Epidermal melanocyte (primary cell): ENCODE measurements around the gene USP28.
"Not testable (repeated sequence)": the region's sequence is repeated elsewhere in the genome, so short reads cannot be mapped to it uniquely, and the experiment has no call there.

Experiments
- DNase-seq: peaks from one replicate; pipeline ENCODE4 v3.0.0; 2011; ENCODE audit warnings: low spot score; ENCODE audit not compliant: insufficient read length

The USP28 gene, protein sequence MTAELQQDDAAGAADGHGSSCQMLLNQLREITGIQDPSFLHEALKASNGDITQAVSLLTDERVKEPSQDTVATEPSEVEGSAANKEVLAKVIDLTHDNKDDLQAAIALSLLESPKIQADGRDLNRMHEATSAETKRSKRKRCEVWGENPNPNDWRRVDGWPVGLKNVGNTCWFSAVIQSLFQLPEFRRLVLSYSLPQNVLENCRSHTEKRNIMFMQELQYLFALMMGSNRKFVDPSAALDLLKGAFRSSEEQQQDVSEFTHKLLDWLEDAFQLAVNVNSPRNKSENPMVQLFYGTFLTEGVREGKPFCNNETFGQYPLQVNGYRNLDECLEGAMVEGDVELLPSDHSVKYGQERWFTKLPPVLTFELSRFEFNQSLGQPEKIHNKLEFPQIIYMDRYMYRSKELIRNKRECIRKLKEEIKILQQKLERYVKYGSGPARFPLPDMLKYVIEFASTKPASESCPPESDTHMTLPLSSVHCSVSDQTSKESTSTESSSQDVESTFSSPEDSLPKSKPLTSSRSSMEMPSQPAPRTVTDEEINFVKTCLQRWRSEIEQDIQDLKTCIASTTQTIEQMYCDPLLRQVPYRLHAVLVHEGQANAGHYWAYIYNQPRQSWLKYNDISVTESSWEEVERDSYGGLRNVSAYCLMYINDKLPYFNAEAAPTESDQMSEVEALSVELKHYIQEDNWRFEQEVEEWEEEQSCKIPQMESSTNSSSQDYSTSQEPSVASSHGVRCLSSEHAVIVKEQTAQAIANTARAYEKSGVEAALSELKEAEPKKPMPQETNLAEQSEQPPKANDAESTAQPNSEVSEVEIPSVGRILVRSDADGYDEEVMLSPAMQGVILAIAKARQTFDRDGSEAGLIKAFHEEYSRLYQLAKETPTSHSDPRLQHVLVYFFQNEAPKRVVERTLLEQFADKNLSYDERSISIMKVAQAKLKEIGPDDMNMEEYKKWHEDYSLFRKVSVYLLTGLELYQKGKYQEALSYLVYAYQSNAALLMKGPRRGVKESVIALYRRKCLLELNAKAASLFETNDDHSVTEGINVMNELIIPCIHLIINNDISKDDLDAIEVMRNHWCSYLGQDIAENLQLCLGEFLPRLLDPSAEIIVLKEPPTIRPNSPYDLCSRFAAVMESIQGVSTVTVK

DNA sequence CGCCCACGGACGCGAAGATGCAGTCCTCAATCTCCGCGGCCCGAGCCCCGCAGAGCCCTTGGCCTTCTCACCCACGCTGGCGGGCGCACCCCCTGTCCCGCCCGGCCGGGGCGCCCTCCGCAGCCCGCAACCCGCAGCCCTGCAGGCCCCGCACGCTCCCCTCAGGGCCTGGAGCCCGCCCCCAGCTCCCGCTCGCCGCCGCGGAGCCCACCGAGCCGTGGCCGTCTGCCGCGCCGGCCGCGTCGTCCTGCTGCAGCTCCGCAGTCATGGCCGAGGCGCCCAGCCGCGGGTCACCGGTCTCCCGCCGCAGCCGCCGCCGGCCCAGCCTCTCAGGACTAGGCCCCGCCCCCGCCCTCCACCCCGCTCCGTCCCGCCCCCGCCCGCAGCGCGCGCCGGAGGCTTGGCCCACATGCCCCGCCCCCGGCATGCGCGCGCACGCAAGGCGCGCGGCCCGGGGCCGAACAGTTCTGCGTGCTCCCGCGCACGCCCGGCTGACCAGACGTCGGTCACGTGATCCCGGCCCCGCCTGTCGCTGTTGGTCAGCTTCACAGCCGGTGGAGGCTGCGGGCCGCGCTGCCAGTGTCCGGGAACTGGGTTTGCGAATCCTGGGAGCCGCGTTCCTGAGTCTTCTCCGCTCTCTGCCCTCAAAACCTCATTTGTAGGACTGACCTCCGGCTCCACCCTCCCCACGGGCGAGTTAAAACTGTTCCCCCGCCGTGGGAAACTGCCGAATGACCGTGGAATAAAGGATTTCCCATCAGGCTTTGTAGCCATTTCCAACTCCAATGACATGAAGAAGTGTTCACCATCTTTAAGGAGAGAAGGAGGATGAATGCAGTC, at the start of gene USP28:
Gene USP28, minus strand, starts transcription at position 339 of the 840 bp plus-strand sequence. Its CDS starts 71 bp downstream, at position 268.
- peak; percentile 97 for DNase-seq

DNA sequence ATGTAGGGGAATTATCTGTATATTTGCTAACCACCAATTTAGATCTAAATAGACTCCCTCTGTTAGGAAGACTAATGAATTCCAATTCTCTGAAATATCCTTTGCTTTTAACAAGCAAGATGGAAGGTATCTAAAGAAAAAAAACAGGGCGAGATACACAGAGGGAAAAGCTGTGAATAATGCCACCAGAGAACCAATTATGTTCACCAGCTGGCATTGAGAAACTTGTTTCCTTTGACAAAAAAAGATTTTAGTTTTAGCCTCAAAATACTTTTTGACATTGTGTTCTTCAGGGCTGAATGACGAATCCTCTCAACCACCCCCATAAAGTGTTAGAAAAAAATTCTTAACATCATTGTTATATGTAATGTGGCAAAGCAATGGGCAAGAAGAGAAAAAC, 48.2 kb upstream of the USP28 start:
- no peak for DNase-seq

DNA sequence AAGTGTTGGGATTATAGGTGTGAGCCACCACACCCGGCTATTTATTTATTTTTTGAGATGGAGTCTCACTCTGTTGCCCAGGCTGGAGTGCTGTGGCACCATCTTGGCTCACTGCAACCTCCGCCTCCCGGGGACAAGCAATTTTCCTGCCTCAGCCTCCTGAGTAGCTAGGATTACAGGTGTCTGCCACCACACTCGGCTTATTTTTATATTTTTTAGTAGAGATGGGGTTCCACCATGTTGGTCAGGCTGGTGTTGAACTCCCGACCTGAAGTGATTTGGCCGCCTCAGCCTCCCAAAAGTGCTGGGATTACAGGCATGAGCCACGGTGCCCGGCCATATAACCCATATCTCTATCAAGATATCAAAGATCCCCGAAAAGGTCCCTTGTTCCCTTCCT, 36.1 kb upstream of the USP28 start:
- DNase-seq, result not testable (repeated sequence)

DNA sequence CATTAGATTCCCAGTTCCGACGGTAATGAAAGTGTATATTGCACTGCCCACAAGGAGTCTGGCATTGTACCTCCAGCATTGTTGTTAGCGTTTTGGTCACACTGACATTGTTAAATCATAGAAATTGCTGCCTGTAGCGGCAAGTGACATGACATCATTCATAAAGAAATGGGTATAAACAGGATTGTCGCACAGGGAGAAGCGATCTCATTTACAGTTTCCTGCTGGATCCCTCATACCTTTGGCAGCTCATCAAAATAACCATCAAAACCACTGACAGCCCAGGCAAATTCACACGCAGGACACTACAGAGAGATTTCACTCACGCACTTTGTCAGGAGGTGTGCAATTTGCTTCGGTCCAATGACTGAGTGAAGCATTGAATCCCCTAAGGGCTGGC, 32.7 kb upstream of the USP28 start:
- no peak for DNase-seq

DNA sequence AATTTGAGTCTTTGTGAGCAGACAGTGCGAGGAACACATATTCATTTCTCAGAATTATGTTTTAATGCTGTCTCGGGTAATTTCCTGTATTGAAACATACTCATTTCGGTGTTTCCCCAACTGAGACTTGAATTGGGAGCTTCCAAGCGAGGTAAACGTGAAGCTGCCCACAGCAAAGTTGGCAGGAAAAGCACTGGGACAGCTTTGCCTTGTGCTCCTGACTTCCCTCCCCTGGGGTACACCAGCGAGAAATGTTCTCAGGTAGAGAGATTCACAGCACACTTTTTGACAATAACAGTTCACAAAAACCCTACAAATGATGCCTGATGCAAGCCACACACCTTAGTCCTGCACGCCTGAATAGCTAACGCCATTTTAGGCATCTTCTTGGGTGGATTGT, 32.3 kb upstream of the USP28 start:
- DNase-seq, result no peak

DNA sequence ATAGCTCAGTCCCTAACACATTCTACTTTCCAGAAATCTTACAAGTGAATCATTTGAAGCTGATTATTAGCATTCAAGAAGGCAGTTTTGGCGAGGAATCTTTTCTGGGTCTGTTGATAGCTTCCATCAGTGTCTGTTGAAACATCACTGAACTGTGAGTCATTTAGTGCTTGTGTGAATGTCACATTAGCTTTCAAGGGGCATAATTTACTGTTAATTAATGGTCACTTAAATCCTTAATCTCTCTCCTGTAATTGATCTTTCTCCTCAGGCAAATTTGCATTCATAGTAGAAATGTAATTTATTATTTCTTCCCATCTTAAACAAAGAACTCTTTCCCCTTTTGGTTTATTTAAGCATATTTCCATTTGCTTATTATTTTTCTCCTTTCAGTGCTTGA, 31.8 kb upstream of the USP28 start:
- DNase-seq, result no peak

DNA sequence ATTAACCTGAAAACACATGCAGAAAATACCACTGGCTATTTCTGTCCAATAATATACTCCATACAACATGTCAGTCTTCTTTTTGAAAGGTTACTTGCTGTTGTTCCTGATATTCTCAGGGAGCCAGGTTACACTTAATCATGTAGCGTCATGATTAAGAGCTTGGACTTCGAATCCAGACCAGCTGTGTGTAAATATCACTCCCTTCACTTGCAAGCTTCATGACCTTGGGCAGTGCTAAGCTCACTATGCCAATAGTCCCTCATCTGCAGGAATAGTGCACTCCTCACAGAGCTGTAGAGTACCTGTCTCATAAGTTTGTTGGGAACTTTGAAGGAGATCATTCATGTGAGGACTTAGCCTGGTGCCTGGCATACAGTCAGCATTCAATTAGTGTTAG, 31.1 kb upstream of the USP28 start:
- no peak for DNase-seq

DNA sequence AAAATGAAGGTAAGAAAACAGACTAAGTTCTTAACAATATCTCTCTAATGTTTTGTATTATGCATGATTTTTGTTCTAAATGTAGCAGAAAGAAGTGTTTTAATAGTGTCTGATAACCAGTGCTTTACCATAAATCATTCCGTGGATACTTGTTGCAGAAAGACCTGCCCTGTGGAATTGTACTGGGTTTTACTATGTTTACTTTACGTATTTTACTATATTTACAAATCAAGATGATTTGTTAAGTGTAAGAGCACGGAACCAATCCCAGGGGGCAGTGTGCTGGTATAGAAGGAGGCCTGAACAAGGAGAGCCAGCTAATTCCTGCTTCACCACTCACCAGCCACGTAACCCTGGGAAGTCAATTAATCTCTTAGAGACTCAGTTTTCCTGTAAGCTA, 30.7 kb upstream of the USP28 start:
- no peak for DNase-seq

DNA sequence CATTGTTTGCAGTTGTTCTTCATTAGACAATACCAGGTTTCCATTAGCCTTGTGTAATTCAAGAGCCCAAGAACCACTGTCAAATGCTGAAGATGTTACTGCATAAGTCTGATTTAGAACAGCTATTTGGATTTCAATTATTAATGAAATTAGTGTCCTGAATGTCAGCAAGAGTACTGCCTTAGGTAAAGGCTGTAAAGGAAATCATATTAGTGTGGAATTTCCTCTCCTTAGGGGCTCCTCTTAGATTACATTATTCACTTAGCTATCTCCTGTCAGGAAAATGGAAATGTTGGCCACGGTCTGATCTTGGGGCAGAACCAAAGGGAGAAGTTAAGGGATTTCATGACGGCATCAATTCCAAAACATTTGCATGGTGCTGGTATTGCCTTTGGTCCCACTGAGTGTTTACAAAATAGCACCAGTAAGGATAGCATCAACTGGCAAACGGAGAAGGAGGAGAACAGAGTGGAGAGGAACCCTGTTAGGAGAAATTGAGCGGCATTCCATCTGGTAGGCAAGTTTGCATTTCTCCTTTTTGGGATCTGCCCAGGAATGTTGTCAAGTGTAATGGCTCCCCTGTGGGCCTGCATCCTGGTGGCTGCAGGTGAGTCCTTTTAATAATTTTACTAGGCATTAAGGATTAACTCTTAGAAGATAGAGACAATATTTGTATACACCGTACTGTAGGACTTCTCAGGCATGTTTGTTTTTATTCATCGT, 29.2 kb upstream of the USP28 start, which contains the start of gene HTR3B:
Gene HTR3B, plus strand, starts transcription at position 418 of the 723 bp plus-strand sequence. Its CDS starts 138 bp downstream, at position 556.
- no peak for DNase-seq

DNA sequence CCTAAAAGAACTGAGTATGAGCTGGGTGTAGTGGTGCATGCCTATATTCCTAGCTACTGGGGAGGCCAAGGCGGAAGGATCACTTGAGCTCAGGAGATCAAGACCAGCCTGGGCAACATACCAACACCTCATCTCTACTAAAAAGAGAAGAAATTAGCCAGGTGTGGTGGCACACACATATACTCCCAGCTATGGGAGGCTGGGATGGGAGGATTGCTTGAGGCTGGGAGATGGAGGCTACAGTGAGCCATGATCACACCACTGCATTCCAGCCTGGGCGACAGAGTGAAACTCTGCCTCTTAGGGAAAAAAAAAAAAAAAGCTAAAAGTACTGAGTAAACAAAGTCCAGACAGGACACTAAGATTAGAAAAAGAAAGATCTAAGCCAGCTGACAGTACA, 25.8 kb upstream of the USP28 start:
- DNase-seq, result no peak

DNA sequence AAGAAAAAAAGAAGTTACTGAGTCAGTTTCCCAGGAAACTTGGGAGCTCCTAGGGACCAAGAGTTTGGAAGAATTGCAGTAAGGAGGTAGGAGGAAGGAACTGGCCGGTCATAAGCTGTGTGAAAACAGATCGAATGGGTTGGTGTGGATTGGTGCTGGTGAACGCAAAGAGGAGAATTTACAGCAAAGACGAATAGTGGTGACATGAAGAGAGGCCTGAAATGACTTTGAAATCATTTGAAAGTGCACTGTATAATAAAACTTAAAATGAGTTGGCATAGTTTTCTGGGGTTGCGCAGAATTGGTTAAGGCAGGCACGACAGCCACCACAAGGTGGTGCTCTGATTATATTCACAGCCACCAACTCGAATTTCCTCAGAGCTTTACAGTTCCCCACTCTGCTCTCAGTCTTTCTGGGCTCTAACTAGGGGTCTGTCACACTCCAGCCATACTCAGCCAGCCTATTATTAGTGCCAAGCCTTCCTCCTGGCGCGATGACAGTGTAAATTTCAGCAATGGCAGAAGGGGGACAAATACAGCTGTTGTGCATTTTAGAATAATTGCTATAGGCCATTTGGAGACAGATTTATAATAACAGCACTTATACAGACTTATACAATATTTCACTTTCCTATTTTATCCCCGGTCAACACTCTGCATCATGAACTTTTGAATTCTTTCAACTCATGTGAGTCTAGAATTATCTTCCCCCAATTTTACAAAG, 20.9 kb upstream of the USP28 start:
- peak; percentile 33 for DNase-seq

DNA sequence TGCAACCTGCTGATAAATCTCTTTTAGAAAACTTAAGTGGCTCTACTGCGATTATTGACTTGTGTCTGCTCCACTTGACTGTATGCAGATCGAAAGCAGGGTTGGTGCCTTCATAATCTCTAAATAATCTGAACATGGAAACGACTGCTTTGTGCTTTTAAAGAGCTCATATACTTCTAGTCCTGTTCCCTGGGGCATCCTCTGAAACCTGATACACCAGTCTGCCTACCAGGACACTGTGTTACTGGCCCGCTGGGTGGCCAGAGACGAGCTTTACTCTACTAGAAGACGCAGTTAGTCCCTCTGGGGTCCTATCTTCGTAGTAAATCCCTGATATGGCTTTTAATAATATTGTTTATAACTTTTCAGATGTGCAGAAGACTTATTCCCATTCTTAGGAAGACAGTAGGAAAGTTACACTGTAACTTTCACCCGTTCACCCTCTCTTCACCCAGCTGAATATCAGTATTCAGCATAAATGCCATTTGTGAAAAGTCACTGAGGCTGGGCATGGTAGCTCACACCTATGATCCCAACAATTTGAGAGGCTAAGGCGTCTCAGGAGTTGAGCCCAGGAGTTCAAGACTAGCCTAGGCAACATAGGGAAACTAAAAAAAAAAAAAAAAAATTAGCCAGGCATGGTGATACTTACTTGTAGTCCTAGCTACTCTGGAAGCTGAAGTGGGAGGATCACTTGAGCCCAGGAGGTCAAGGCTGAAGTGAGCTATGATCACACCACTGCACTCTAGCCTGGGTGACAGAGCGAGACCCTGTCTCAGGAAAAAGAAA, 20.2 kb upstream of the USP28 start:
- no peak for DNase-seq

DNA sequence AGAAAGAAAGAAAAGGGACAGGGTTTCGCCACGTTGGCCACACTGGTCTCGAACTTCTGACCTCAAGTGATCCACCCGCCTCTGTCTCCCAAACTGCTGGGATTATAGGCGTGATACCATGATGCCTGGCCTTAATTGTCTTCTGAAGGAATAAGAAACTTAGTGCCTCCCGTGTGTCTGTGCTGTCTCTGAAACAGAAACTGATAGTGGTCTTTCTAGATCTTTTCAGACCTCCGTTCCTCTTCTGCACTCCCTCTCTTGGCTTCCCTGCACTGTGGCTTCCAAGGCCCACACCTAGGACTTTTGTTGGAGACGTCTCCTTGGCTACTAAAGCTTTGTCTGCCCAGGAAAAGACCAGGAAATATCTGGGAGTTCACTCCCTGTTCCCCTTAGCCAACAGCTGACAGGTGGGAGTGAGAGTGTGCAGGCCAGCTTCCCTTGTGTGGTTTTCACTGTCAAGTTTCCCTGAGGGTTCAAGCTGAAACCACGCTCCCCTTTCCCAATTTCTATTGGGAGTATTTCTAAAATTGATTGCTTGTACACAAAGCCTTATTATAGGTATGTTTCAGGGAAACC, 19.1 kb upstream of the USP28 start:
- DNase-seq, result no peak

DNA sequence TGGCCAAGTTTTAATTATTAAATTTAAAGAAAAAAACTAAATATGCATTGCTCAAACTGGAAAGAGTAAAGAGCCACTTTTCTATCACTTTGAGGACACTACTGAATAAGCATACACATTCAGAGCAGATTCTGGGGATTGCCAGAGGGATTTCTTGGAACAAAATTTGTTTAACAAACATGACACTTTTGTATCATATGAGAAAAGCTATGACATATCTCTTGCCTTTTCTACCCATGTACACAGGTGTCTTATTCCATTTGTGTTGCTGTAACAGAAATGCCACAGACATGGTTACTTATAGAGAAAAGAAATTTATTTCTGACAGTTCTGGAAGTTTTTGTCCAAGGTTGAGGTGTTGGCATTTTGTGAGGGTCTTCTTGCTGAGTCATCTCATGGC, 13.5 kb upstream of the USP28 start:
- DNase-seq, result no peak

DNA sequence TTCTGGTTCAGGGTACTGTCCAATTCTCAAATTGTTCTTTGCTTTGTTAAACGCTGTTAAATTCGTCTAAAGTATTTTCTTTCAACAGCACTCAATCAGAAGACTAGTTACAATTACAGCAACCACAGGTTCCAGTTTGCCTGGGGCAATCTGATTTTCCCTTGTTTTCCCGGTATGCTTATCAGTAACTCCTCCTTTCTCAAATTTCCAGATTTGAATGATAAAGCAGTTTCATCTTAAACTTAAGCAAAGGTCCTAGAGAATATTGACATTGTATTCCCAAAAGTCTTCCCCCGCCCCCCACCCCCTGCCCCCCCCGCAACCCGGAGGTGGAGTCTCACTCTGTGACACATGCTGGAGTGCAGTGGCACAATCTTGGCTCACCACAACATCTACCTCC, 10.5 kb upstream of the USP28 start:
- no peak for DNase-seq

DNA sequence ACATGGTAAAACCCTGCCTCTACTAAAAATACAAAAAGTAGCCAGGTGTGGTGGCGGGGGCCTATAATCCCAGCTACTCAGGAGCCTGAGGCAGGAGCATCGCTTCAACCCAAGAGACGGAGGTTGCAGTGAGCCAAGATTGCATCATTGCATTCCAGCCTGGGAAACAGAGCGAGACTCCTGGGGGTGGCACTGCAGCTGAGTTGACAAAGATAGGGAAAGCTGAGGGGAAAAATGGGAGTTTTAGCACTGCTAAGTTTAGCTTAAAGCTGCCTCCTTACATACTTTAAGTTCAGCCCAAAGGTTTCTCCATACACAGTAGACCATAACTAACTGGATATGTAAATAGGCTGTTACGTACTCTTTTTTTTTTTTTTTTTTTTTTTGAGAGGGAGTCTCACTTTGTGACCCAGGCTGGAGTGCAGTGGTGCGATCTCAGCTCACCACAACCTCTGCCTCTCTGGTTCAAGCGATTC, 9.0 kb upstream of the USP28 start:
- DNase-seq, result no peak

DNA sequence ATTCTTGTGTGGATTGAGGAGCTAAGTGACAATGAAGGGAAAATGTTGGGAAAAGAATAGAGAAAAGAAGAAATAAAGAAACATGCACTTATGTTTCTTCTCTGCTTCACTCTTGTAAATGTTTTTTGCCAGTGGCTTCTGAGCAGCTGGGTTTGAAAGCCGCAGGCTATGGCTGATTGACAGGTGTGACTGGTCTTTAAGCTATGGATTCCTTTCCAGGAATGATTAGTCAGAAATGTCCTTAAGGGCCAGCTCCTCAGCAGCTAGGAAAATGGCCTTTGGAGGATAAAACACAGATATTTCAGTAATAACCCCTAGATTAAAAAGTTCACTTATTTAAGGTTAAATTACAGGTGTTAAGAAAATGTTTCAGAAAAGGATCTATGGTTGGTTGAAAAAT, 6.5 kb upstream of the USP28 start:
- DNase-seq, result no peak

DNA sequence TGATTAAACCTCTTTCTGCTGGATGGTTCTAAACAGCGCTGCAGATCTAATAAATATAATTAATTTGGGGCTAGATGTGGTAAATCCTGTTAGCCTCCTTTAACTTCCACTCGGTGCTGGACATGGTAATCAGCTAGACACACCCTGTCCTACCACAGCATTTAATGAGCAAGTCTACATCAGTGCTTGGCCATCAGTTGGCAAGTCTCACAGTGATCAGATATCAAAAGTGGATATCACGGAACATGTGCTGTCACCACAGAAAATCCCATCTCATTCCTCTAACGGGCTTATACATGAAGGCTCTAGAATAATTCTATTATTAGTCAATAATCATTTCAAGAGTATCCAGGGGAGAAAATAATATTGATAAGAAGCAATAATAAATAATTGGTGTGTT, 5.6 kb upstream of the USP28 start:
- DNase-seq, result no peak
